Stimulated activated CD8-positive, alpha-beta memory T cell treated with anti-CD3 and anti-CD28 coated beads, Interleukin-7, amount 100 ng/mL, for 48 hours (primary cell): ENCODE data around the gene PGLYRP2.

Source experiments
- DNase-seq, 2 donors: peaks; one replicate each; pipeline ENCODE4 v3.0.0-alpha.2; 2020; ENCODE audit warnings: low read depth in 1 of 2; ENCODE audit errors: extremely low read depth in 1 of 2

Gene PGLYRP2

GRCh38 chr19:15427991-15428471, 51.3 kb downstream of the PGLYRP2 start:
- DNase-seq = no peak

- no peak for DNase-seq
These were observed 52.0 kb downstream of the PGLYRP2 start for GRCh38 chr19:15427350-15427700.

- DNase-seq = no peak
These were observed 52.6 kb downstream of the PGLYRP2 start for GRCh38 chr19:15426485-15427349.

- DNase-seq = no peak
These were observed 53.9 kb downstream of the PGLYRP2 start for GRCh38 chr19:15425321-15425950.

- DNase-seq = no peak
These were observed 54.5 kb downstream of the PGLYRP2 start for GRCh38 chr19:15424692-15425272.

- DNase-seq = no peak
These were observed 55.2 kb downstream of the PGLYRP2 start for GRCh38 chr19:15424121-15424520.

GRCh38 chr19:15423130-15423529, 56.2 kb downstream of the PGLYRP2 start:
- no peak for DNase-seq

- DNase-seq = no peak
These were observed 56.8 kb downstream of the PGLYRP2 start for GRCh38 chr19:15422296-15423075.

- DNase-seq = no peak
These were observed 57.5 kb downstream of the PGLYRP2 start for GRCh38 chr19:15421721-15422260.

GRCh38 chr19:15421136-15421695, 58.1 kb downstream of the PGLYRP2 start:
- no peak for DNase-seq

GRCh38 chr19:15419413-15420025, 59.8 kb downstream of the PGLYRP2 start:
- no peak for DNase-seq
